Activated CD4-positive, alpha-beta T cell treated with anti-CD3 and anti-CD28 coated beads, Interleukin-2, amount 10 ng/mL, durations not matched to agents 24 days and 14 days (primary cell): ENCODE results near the gene CNTNAP2. TPM values are rescaled to one million over a fixed set of nuclear protein-coding genes. Genes with fewer than 3 reads are reported as not detected.

ENCODE experiments used
- DNase-seq: peaks from one replicate; pipeline ENCODE4 v3.0.0; 2022
- H3K27ac Mint-ChIP-seq: one replicate; pipeline ENCODE4 v1.8.0; 2022; ENCODE audit warnings: mild to moderate bottlenecking, mixed read lengths
- H3K27me3 Mint-ChIP-seq: one replicate; pipeline ENCODE4 v1.8.0; 2022; ENCODE audit warnings: mixed read lengths
- H3K36me3 Mint-ChIP-seq: one replicate; pipeline ENCODE4 v1.8.0; 2022; ENCODE audit warnings: low read depth, mild to moderate bottlenecking, mixed read lengths
- H3K4me1 Mint-ChIP-seq: one replicate; pipeline ENCODE4 v1.8.0; 2021; ENCODE audit warnings: mixed read lengths
- H3K4me3 Mint-ChIP-seq: one replicate; pipeline ENCODE4 v1.8.0; 2022; ENCODE audit warnings: mild to moderate bottlenecking, moderate library complexity, mixed read lengths
- H3K9me3 Mint-ChIP-seq: one replicate; pipeline ENCODE4 v1.8.0; 2021; ENCODE audit warnings: mixed read lengths
- intact Hi-C: fragments of 100-400 bp; cut with micrococcal nuclease; formaldehyde crosslinking; loops from one replicate; pipeline ENCODE4 v1.15.1; 2023
- total RNA-seq: library from RNA; stranded (reverse); gene quantifications from 2 replicates; pipeline ENCODE4 v1.2.3, GENCODE V29; 2022

CNTNAP2 gene
- total RNA-seq, 1 donor from 2014 or later, result not detected

DNA sequence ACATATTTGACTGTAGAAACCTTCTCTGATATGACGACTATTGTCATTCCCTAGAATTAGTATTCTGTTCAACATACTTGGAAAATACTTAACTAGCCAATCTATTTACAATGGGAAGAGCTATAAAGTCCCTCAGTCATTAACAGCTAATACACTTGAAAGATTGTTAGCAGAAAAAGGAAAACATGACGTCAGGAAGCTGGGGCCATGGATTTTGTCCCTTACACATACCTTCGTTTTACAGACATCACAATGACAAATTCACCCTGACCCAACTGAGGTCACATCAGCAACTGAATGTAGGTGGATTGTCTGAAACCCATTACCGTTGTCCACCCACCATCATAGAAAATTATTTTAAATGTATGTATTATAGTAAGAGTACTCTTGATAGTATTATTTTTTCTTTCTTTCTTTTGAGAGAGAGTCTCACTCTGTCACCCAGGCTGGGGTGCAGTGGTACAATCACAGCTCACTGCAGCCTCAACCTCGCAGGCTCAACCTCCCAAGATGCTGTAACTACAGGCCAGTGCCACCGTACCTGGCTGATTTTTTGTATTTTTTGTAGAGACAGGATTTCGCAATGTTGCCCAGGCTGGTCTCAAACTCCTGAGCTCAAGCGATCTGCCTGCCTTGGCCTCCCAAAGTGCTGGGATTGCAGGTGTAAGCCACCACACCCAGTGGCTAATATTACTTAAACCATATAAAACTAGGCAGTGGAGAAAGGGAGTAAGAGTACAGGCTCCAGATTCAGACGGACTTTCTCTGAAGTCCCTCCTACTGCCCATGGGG is 1977.0 kb downstream of the CNTNAP2 start:
- no peak overlapping the region for H3K4me3 Mint-ChIP-seq
- no peak for DNase-seq
- no peaks in the 10 kb centered on the region for H3K36me3 Mint-ChIP-seq
- H3K27ac Mint-ChIP-seq, result no peak overlapping the region
- intact Hi-C loops, result no loop called here
- no peaks in the 10 kb centered on the region for H3K4me1 Mint-ChIP-seq
- H3K9me3 Mint-ChIP-seq, result no peaks in the 10 kb centered on the region
- H3K27me3 Mint-ChIP-seq, result no peaks in the 10 kb centered on the region

GRCh38 chr7:148095066-148095465 is 1978.5 kb downstream of the CNTNAP2 start:
- no peaks in the 10 kb centered on the region for H3K27me3 Mint-ChIP-seq
- no peaks in the 10 kb centered on the region for H3K9me3 Mint-ChIP-seq
- no peaks in the 10 kb centered on the region for H3K4me1 Mint-ChIP-seq
- no peak overlapping the region for H3K27ac Mint-ChIP-seq
- H3K36me3 Mint-ChIP-seq, result no peaks in the 10 kb centered on the region
- DNase-seq, result no peak
- intact Hi-C loops, result no loop called here
- no peak overlapping the region for H3K4me3 Mint-ChIP-seq

GRCh38 chr7:148104136-148104716 is 1987.6 kb downstream of the CNTNAP2 start:
- Mint-ChIP-seq H3K4me1 (no peaks in the 10 kb centered on the region), H3K27me3 (no peaks in the 10 kb centered on the region)
- intact Hi-C loops, result no loop called here

GRCh38 chr7:148104924-148105323 is 1988.3 kb downstream of the CNTNAP2 start:
- Mint-ChIP-seq H3K27me3 (no peaks in the 10 kb centered on the region), H3K4me1 (no peaks in the 10 kb centered on the region), H3K36me3 (no peaks in the 10 kb centered on the region), H3K4me3 (no peak overlapping the region), H3K9me3 (peaks cover 4% of the 10 kb centered on the region), H3K27ac (no peak overlapping the region)
- intact Hi-C loops, result no loop called here
- DNase-seq, result no peak

More at GRCh38 chr7:148104136-148104716, 1987.6 kb downstream of the CNTNAP2 start:
- H3K4me3 Mint-ChIP-seq, result no peak overlapping the region
- peaks cover 4% of the 10 kb centered on the region for H3K9me3 Mint-ChIP-seq
- no peaks in the 10 kb centered on the region for H3K36me3 Mint-ChIP-seq
- no peak overlapping the region for H3K27ac Mint-ChIP-seq
- DNase-seq, result no peak

GRCh38 chr7:148105853-148106252 is 1989.3 kb downstream of the CNTNAP2 start:
- no peak for DNase-seq
- H3K27me3 Mint-ChIP-seq, result no peaks in the 10 kb centered on the region
- intact Hi-C loops, result no loop called here
- H3K27ac Mint-ChIP-seq, result no peak overlapping the region
- H3K4me1 Mint-ChIP-seq, result no peaks in the 10 kb centered on the region
- peaks cover 4% of the 10 kb centered on the region for H3K9me3 Mint-ChIP-seq
- no peak overlapping the region for H3K4me3 Mint-ChIP-seq
- no peaks in the 10 kb centered on the region for H3K36me3 Mint-ChIP-seq

GRCh38 chr7:148107443-148108127 is 1991.0 kb downstream of the CNTNAP2 start:
- H3K4me3 Mint-ChIP-seq, result no peak overlapping the region
- H3K4me1 Mint-ChIP-seq, result no peaks in the 10 kb centered on the region
- no peak for DNase-seq
- H3K9me3 Mint-ChIP-seq, result peaks cover 4% of the 10 kb centered on the region
- H3K27me3 Mint-ChIP-seq, result no peaks in the 10 kb centered on the region
- H3K27ac Mint-ChIP-seq, result no peak overlapping the region
- H3K36me3 Mint-ChIP-seq, result no peaks in the 10 kb centered on the region
- intact Hi-C loops, result no loop called here

GRCh38 chr7:148108381-148108780 is 1991.8 kb downstream of the CNTNAP2 start:
- intact Hi-C loops, result no loop called here
- H3K27me3 Mint-ChIP-seq, result no peaks in the 10 kb centered on the region
- DNase-seq, result no peak
- no peaks in the 10 kb centered on the region for H3K36me3 Mint-ChIP-seq
- H3K9me3 Mint-ChIP-seq, result no peaks in the 10 kb centered on the region
- no peak overlapping the region for H3K4me3 Mint-ChIP-seq
- no peak overlapping the region for H3K27ac Mint-ChIP-seq
- no peaks in the 10 kb centered on the region for H3K4me1 Mint-ChIP-seq

GRCh38 chr7:148110097-148110868 is 1993.7 kb downstream of the CNTNAP2 start:
- DNase-seq, result no peak
- Mint-ChIP-seq H3K4me3 (no peak overlapping the region), H3K27ac (no peak overlapping the region), H3K9me3 (no peaks in the 10 kb centered on the region), H3K27me3 (no peaks in the 10 kb centered on the region), H3K36me3 (no peaks in the 10 kb centered on the region), H3K4me1 (no peaks in the 10 kb centered on the region)
- intact Hi-C loops, result no loop called here

DNA sequence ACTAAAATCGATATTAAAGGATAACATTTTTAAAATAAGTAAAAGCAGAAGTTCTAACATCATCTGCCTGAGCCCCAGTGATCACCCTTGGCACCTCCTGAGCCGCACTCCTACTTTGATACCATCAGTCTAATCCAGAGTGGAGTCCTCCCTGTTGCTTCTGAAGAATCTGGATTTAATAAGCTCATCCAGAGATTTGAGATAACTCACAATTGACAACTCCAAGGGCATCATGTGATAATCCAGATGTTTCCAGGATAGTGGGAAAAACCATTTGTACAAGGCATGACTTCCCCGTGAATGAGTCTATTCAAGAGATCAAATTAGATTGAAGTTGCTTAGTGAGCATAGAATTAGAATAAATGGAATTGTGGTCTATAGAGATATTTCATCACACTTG is 1998.2 kb downstream of the CNTNAP2 start:
- no peaks in the 10 kb centered on the region for H3K36me3 Mint-ChIP-seq
- no peak for DNase-seq
- no peak overlapping the region for H3K4me3 Mint-ChIP-seq
- no peak overlapping the region for H3K27ac Mint-ChIP-seq
- no peaks in the 10 kb centered on the region for H3K9me3 Mint-ChIP-seq
- intact Hi-C loops, result no loop called here
- H3K4me1 Mint-ChIP-seq, result peaks cover 3% of the 10 kb centered on the region
- no peaks in the 10 kb centered on the region for H3K27me3 Mint-ChIP-seq

GRCh38 chr7:148115308-148115707 is 1998.7 kb downstream of the CNTNAP2 start:
- Mint-ChIP-seq H3K36me3 (no peaks in the 10 kb centered on the region), H3K27ac (no peak overlapping the region), H3K27me3 (no peaks in the 10 kb centered on the region), H3K4me1 (peaks cover 3% of the 10 kb centered on the region), H3K9me3 (no peaks in the 10 kb centered on the region), H3K4me3 (no peak overlapping the region)
- intact Hi-C loops, result no loop called here
- no peak for DNase-seq

GRCh38 chr7:148116195-148116594 is 1999.6 kb downstream of the CNTNAP2 start:
- Mint-ChIP-seq H3K9me3 (no peaks in the 10 kb centered on the region), H3K36me3 (no peaks in the 10 kb centered on the region), H3K4me3 (no peak overlapping the region), H3K27ac (no peak overlapping the region), H3K27me3 (no peaks in the 10 kb centered on the region), H3K4me1 (peaks cover 3% of the 10 kb centered on the region)
- DNase-seq, result no peak
- intact Hi-C loops, result no loop called here

GRCh38 chr7:148116829-148117403 is 2000.3 kb downstream of the CNTNAP2 start:
- no peaks in the 10 kb centered on the region for H3K36me3 Mint-ChIP-seq
- no peak overlapping the region for H3K4me3 Mint-ChIP-seq
- no peak overlapping the region for H3K27ac Mint-ChIP-seq
- intact Hi-C loops, result no loop called here
- no peaks in the 10 kb centered on the region for H3K27me3 Mint-ChIP-seq
- DNase-seq, result no peak
- H3K9me3 Mint-ChIP-seq, result no peaks in the 10 kb centered on the region
- peaks cover 3% of the 10 kb centered on the region for H3K4me1 Mint-ChIP-seq

DNA sequence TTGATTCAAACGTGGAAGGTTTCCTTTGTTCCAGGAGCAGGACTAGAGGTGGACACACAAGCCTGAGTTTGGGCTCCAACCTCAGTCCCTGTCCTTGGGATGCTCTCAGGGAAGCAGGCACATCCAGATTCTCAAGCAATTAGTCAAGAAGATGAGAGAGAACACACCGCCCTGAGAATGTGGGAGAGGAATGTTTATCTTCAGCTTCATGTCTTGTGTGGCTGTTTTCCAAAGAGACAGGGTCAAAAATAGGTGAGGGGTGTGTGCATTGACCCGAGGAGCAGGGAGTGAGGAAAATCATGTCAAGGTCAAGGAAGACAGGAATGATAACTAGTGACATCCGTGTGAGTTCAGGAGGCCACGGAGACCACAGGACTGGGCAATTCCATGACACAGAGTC is 2001.8 kb downstream of the CNTNAP2 start:
- H3K9me3 Mint-ChIP-seq, result no peaks in the 10 kb centered on the region
- no peaks in the 10 kb centered on the region for H3K27me3 Mint-ChIP-seq
- intact Hi-C loops, result no loop called here
- H3K36me3 Mint-ChIP-seq, result no peaks in the 10 kb centered on the region
- H3K27ac Mint-ChIP-seq, result no peak overlapping the region
- no peak for DNase-seq
- H3K4me3 Mint-ChIP-seq, result no peak overlapping the region
- H3K4me1 Mint-ChIP-seq, result peaks cover 3% of the 10 kb centered on the region
